Uterus (tissue), 4 donors: ENCODE data around the gene IQSEC2. TPM values are rescaled to one million over a fixed set of nuclear protein-coding genes. Genes with fewer than 3 reads are reported as not detected.

Source experiments
- DNase-seq, 2 donors: peaks; one replicate each; pipeline ENCODE4 v3.0.0-alpha.2; 2019 to 2020
- H3K27ac ChIP-seq, 2 donors: fragments of 200-600 bp; sonication (generic); 1 replicate in 1 of 2; 2 replicates in 1 of 2; pipeline ENCODE4 v1.5.1; 2016 to 2018
- H3K27me3 ChIP-seq, 2 donors: fragments of 200-600 bp; sonication (generic); one replicate each; pipeline ENCODE4 v1.5.1; 2018 to 2019; ENCODE audit warnings: control low read depth in 1 of 2
- H3K36me3 ChIP-seq, 2 donors: fragments of 200-600 bp; sonication (generic); one replicate each; pipeline ENCODE4 v1.5.1; 2019; ENCODE audit warnings: control low read depth in 1 of 2
- H3K4me1 ChIP-seq, 2 donors: fragments of 200-600 bp; sonication (generic); one replicate each; pipeline ENCODE4 v1.5.1; 2018 to 2019; ENCODE audit warnings: control low read depth in 1 of 2
- H3K4me3 ChIP-seq, 2 donors: fragments of 200-600 bp; sonication (generic); 1 replicate in 1 of 2; 2 replicates in 1 of 2; pipeline ENCODE4 v1.5.1; 2018 to 2019; ENCODE audit warnings: mild to moderate bottlenecking in 1 of 2
- H3K9me3 ChIP-seq, 2 donors: fragments of 200-600 bp; sonication (generic); one replicate each; pipeline ENCODE4 v1.5.1; 2019; ENCODE audit warnings: control low read depth in 1 of 2
- POLR2A ChIP-seq, 2 donors: fragments of 450-650 bp; IDR thresholded peaks; one replicate each; pipeline ENCODE4 v1.6.1; 2016; ENCODE audit warnings: antibody characterized with exemption in 2 of 2, mild to moderate bottlenecking in 1 of 2, moderate library complexity in 1 of 2
- intact Hi-C: fragments of 100-400 bp; cut with DNase I; formaldehyde crosslinking; loops from one replicate; pipeline ENCODE4 v1.15.1; 2023; ENCODE audit warnings: low total_unique reads
- total RNA-seq, 4 donors: library from RNA; depleted of rRNA in 3 of 4; stranded (reverse); fragments of >200 nt in 3 of 4; gene quantifications; one replicate each; pipeline versions ENCODE4 v1.1.0 to v1.2.4, GENCODE V29; 2014 to 2023
- TF ChIP-seq, protein P1 (sequence below), 4 experiments: fragments of 200-600 bp in 2 of 4; fragments of 450-650 bp in 2 of 4; sonication (generic) in 2 of 4; IDR thresholded peaks; one replicate each; pipeline ENCODE4 v1.5.1; 2016 to 2019; ENCODE audit warnings: antibody characterized with exemption in 4 of 4, mild to moderate bottlenecking in 2 of 4, moderate library complexity in 1 of 4
- donor health status: DM: yes; HTN: yes; CAD: no.

IQSEC2 gene
- total RNA-seq, 4 donors from 2014 or later = 4.1 to 31.6 (median 8.9) TPM

DNA sequence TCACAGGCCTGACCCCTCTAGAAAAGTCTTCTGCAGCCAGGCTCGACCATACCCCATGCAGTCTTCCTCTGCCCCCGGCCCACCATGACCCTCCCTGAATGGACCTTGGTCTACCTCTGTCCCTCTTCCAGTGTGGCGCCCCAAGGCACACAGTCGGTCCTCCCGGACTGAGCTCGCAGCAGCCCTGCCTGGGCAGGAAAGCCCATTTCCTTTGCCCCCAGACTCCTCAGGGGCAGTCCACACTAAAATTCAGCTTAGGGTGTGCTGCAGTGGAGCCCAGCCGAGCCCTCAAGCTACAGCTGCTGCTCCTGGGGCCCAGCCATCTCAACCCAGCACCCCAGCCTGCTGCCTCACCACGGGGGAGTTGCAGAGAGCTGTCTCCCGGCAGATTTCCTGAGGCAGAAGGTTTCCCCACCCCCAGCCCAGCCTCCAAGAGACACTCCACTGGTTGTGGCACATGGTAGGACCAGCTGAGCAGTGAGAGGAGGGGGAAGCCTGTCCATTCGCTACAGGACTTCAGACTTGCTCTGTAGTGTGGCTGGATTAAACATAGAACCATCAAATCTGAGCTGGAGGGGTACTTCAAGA lies 37.5 kb upstream of the IQSEC2 start:
- Histone ChIP-seq H3K4me1 (no peaks in the 10 kb centered on the region), H3K9me3 (no peaks in the 10 kb centered on the region), H3K4me3 (no peak overlapping the region), H3K27me3 (peaks cover 0 to 5% of the 10 kb centered on the region in 2 donors), H3K27ac (no peak overlapping the region), H3K36me3 (no peaks in the 10 kb centered on the region)
- intact Hi-C loops = loop anchor here (10.0 kb wide), 1 partner anchor 106 kb away; the partner anchor contains the start of genes RIBC1 and SMC1A
- TF ChIP-seq POLR2A (IDR thresholded peaks at IDR 0.05) = no peak
- TF ChIP-seq, protein P1, sequence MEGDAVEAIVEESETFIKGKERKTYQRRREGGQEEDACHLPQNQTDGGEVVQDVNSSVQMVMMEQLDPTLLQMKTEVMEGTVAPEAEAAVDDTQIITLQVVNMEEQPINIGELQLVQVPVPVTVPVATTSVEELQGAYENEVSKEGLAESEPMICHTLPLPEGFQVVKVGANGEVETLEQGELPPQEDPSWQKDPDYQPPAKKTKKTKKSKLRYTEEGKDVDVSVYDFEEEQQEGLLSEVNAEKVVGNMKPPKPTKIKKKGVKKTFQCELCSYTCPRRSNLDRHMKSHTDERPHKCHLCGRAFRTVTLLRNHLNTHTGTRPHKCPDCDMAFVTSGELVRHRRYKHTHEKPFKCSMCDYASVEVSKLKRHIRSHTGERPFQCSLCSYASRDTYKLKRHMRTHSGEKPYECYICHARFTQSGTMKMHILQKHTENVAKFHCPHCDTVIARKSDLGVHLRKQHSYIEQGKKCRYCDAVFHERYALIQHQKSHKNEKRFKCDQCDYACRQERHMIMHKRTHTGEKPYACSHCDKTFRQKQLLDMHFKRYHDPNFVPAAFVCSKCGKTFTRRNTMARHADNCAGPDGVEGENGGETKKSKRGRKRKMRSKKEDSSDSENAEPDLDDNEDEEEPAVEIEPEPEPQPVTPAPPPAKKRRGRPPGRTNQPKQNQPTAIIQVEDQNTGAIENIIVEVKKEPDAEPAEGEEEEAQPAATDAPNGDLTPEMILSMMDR (IDR thresholded peaks at IDR 0.05) = no peak
- no peak for DNase-seq

DNA sequence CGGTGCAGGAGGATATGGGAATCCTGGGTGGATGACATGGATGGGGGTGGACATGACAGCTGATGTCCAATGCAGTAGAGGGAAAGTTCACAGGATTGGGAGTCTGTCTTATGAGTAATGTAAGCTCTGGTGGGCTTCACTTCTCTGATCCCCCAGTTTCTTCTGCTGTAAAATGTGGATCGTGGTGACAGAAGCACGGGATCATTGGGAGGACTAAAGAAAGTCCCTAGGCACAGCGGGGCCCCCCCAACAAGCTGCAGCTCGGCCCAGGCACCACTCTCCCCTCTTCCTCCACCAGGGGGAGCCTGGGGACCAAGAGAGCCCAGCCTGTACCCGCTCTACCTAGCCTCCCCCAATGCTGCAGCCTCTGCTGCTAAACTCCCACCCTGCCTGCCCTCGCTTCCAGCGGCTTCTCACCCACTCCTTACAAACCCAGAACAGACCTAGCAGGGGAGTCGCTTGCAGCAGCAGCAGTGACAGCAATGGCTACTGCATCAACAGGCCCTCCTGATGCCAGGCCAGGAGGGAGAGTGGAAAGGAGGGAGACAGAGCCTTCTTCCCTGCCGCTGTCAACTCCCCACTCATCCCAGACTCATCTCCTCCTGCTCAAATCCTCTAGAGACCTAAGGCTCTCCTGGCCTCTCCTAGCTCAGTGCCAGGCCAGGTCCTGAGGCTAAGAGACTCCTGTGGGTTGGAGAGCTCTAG lies 36.1 kb upstream of the IQSEC2 start:
- intact Hi-C loops = loop anchor here (10.0 kb wide), 1 partner anchor 107 kb away; the partner anchor contains the start of genes RIBC1 and SMC1A

DNA sequence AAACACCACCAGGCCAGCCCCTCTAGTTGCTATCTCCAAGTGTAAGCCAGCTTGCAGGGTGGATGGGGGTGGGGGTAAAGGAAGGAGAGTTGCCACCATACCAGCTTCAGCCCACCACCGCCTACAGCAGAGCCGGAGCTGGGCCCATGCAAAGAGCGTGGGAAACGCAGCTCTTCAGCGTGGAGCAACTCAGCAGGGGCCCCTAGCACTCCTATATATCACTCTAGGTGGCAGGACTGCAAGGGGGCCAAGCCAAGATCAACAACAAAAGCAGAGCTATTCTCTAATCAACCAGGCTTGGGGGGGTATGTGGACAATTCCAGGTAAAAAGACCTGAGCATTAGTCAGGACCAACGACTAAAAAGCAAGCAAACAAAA lies 35.5 kb upstream of the IQSEC2 start:
- intact Hi-C loops = loop anchor here (10.0 kb wide), 1 partner anchor 108 kb away; the partner anchor contains the start of genes RIBC1 and SMC1A
- H3K4me1 ChIP-seq = no peaks in the 10 kb centered on the region
- H3K4me3 ChIP-seq = no peak overlapping the region
- H3K9me3 ChIP-seq = no peaks in the 10 kb centered on the region
- no peak overlapping the region for H3K27ac ChIP-seq
- TF ChIP-seq, protein P1 (IDR thresholded peaks at IDR 0.05) = no peak
- no peak for TF ChIP-seq POLR2A (IDR thresholded peaks at IDR 0.05)
- no peak for DNase-seq
- H3K27me3 ChIP-seq = no peaks in the 10 kb centered on the region
- H3K36me3 ChIP-seq = no peaks in the 10 kb centered on the region

More for the DNA sequence above, 36.1 kb upstream of the IQSEC2 start:
- no peak for TF ChIP-seq POLR2A (IDR thresholded peaks at IDR 0.05)
- TF ChIP-seq, protein P1 (IDR thresholded peaks at IDR 0.05) = peak; percentile 65 to 78 (median 72)
- Histone ChIP-seq H3K36me3 (no peaks in the 10 kb centered on the region), H3K4me3 (no peak overlapping the region), H3K27ac (no peak overlapping the region), H3K4me1 (no peaks in the 10 kb centered on the region), H3K9me3 (no peaks in the 10 kb centered on the region), H3K27me3 (peaks cover 0 to 4% of the 10 kb centered on the region in 2 donors)
- peak; percentile 61 to 67 for DNase-seq

DNA sequence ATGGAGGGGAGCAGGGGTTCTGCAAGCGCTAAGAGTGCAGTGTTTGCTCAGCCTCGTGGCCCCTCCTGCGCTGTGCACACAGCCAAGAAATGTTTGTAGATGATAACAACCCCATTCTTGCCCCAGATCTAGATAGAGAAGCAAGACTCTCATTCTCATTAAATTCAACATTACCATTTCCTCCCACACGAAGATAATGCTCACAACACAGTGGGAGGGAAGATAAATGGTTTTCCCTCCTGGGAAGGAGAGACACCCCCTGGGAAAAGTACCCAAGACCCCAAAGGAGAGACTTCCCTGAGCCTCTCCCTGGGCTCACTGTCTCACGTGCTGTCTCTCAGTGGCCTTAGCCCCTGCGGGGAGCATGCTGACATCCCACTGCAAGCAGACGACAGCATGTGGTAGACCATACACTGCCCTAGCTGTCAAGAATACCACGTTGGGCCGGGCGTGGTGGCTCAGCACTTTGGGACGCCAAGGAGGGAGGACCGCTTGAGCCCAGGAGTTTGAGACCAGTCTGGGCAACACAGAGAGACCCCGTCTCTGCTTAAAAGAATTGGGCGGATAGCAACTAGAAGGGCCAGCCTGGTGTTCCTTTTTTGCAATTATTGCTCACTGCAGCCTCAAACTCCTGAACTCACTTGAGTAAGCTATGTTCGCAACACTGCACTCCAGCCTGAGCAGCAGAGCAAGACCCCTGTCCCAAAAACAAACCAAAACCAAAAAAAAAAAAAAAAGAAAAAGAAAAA lies 34.9 kb upstream of the IQSEC2 start:
- DNase-seq = no peak
- H3K27me3 ChIP-seq = no peaks in the 10 kb centered on the region
- TF ChIP-seq POLR2A (IDR thresholded peaks at IDR 0.05) = no peak
- TF ChIP-seq, protein P1 (IDR thresholded peaks at IDR 0.05) = no peak
- no peaks in the 10 kb centered on the region for H3K9me3 ChIP-seq
- H3K4me3 ChIP-seq = no peak overlapping the region
- H3K36me3 ChIP-seq = no peaks in the 10 kb centered on the region
- H3K27ac ChIP-seq = no peak overlapping the region
- intact Hi-C loops = loop anchor here (10.0 kb wide), 1 partner anchor 109 kb away; the partner anchor contains the start of genes RIBC1 and SMC1A
- no peaks in the 10 kb centered on the region for H3K4me1 ChIP-seq
